Measurements from ENCODE around the gene CDH8. TPM values are rescaled to one million over a fixed set of nuclear protein-coding genes. Genes with fewer than 3 reads are reported as not detected.
"Not testable (repeated sequence)": the region's sequence is repeated elsewhere in the genome, so short reads cannot be mapped to it uniquely, and the experiment has no call there.

The CDH8 gene
- total RNA-seq, 1 experiment from 2014 or later: 11.1 TPM

DNA sequence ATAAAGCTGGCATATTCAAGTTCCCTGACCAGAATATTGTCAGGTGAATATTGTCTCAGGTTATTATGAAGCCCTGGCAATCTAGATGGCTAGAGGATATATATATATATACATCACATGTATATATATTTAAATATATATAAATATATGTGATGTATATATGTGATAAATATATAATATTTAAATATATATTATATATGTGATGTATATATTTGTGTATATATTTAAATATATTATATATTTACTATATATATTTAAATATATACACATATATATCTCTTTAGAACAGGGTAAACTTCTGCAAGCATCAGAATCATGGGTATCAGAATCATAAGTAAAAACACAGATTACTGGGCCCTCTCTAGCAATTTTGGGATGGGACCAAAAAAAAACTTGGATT is 112.6 kb downstream of the CDH8 start:
- 0 out of 2 replicates have a peak, but pooled peaks cover 3% of the 10 kb centered on the region for H3K9me3 Mint-ChIP-seq
- DNase-seq (ENCODE audit: low spot score) (no peak), ATAC-seq (no peak)
- H3K27ac Mint-ChIP-seq: no peak overlapping the region
- peaks cover 14% of the 10 kb centered on the region for H3K4me1 Mint-ChIP-seq
- TF ChIP-seq ZNF219 (CRISPR knock-in tag; IDR thresholded peaks at IDR 0.05; ENCODE audit: borderline replicate concordance): no peak
- TF ChIP-seq HMGA2 (CRISPR knock-in tag; IDR thresholded peaks at IDR 0.05): peak; percentile 91; the same call in 1 of the 2 replicates
- no peaks in the 10 kb centered on the region for H3K27me3 Mint-ChIP-seq (ENCODE audit: low read depth)
- no peak overlapping the region for H3K4me3 Mint-ChIP-seq
- H3K36me3 Mint-ChIP-seq: peaks cover 6% of the 10 kb centered on the region; the same call in 1 of the 2 replicates
- ChIA-PET CTCF (no interaction called here), POLR2A (no interaction called here)

DNA sequence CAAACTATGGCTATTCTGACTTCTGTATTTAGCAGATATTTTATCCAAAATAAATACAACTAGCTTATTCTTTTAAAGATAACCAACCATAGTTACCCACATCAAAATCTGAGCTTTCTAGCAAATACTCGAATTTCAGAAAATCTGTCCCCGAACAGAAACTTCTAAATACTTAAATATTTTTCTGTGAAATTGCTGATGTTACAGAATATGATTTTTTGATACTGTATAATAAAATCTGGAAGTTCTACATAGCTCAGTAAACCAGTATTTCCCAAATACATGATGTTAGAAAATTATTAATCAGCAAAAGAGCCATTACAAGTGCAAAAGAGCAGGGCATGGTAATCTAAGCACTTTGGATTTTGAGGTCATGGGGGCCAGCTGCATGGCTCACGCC is 114.9 kb downstream of the CDH8 start:
- Mint-ChIP-seq H3K36me3 (peaks cover 6% of the 10 kb centered on the region), H3K27me3 (ENCODE audit: low read depth) (no peaks in the 10 kb centered on the region), H3K9me3 (0 out of 2 replicates have a peak, but pooled peaks cover 3% of the 10 kb centered on the region), H3K4me1 (peaks cover 20% of the 10 kb centered on the region), H3K27ac (no peak overlapping the region), H3K4me3 (no peak overlapping the region)
- ChIA-PET CTCF (interaction anchor here (0.6 kb wide), 1 partner anchor 1102 kb away, joined by 3 read pairs; no protein-coding TSS in a partner anchor), POLR2A (interaction anchor here (0.6 kb wide), 1 partner anchor 1453 kb away, joined by 3 read pairs; no protein-coding TSS in a partner anchor)
- DNase-seq (ENCODE audit: low spot score) (no peak), ATAC-seq (no peak)
- TF ChIP-seq, protein P1, sequence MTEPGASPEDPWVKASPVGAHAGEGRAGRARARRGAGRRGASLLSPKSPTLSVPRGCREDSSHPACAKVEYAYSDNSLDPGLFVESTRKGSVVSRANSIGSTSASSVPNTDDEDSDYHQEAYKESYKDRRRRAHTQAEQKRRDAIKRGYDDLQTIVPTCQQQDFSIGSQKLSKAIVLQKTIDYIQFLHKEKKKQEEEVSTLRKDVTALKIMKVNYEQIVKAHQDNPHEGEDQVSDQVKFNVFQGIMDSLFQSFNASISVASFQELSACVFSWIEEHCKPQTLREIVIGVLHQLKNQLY (CRISPR knock-in tag; IDR thresholded peaks at IDR 0.05): no peak
- TF ChIP-seq, protein P2, sequence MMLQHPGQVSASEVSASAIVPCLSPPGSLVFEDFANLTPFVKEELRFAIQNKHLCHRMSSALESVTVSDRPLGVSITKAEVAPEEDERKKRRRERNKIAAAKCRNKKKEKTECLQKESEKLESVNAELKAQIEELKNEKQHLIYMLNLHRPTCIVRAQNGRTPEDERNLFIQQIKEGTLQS (CRISPR knock-in tag; conservative IDR thresholded peaks at IDR 0.05): no peak
- TF ChIP-seq TEAD1 (CRISPR knock-in tag; IDR thresholded peaks at IDR 0.05): no peak
- no peak for TF ChIP-seq GRHL2 (CRISPR knock-in tag; IDR thresholded peaks at IDR 0.05; ENCODE audit: insufficient replicate concordance, severe bottlenecking)
- TF ChIP-seq ZNF232 (CRISPR knock-in tag; IDR thresholded peaks at IDR 0.05): no peak
- TF ChIP-seq ZNF671 (CRISPR knock-in tag; IDR thresholded peaks at IDR 0.05): no peak
- TF ChIP-seq FOXJ3 (CRISPR knock-in tag; IDR thresholded peaks at IDR 0.05; ENCODE audit: borderline replicate concordance): no peak
- TF ChIP-seq, protein P3, sequence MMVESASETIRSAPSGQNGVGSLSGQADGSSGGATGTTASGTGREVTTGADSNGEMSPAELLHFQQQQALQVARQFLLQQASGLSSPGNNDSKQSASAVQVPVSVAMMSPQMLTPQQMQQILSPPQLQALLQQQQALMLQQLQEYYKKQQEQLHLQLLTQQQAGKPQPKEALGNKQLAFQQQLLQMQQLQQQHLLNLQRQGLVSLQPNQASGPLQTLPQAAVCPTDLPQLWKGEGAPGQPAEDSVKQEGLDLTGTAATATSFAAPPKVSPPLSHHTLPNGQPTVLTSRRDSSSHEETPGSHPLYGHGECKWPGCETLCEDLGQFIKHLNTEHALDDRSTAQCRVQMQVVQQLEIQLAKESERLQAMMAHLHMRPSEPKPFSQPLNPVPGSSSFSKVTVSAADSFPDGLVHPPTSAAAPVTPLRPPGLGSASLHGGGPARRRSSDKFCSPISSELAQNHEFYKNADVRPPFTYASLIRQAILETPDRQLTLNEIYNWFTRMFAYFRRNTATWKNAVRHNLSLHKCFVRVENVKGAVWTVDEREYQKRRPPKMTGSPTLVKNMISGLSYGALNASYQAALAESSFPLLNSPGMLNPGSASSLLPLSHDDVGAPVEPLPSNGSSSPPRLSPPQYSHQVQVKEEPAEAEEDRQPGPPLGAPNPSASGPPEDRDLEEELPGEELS (CRISPR knock-in tag; IDR thresholded peaks at IDR 0.05): no peak
- TF ChIP-seq MYBL2 (CRISPR knock-in tag; IDR thresholded peaks at IDR 0.05): no peak
- TF ChIP-seq, protein P4, sequence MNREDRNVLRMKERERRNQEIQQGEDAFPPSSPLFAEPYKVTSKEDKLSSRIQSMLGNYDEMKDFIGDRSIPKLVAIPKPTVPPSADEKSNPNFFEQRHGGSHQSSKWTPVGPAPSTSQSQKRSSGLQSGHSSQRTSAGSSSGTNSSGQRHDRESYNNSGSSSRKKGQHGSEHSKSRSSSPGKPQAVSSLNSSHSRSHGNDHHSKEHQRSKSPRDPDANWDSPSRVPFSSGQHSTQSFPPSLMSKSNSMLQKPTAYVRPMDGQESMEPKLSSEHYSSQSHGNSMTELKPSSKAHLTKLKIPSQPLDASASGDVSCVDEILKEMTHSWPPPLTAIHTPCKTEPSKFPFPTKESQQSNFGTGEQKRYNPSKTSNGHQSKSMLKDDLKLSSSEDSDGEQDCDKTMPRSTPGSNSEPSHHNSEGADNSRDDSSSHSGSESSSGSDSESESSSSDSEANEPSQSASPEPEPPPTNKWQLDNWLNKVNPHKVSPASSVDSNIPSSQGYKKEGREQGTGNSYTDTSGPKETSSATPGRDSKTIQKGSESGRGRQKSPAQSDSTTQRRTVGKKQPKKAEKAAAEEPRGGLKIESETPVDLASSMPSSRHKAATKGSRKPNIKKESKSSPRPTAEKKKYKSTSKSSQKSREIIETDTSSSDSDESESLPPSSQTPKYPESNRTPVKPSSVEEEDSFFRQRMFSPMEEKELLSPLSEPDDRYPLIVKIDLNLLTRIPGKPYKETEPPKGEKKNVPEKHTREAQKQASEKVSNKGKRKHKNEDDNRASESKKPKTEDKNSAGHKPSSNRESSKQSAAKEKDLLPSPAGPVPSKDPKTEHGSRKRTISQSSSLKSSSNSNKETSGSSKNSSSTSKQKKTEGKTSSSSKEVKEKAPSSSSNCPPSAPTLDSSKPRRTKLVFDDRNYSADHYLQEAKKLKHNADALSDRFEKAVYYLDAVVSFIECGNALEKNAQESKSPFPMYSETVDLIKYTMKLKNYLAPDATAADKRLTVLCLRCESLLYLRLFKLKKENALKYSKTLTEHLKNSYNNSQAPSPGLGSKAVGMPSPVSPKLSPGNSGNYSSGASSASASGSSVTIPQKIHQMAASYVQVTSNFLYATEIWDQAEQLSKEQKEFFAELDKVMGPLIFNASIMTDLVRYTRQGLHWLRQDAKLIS (CRISPR knock-in tag; IDR thresholded peaks at IDR 0.05; ENCODE audit: borderline replicate concordance): no peak
- no peak for TF ChIP-seq NFATC4 (CRISPR knock-in tag; IDR thresholded peaks at IDR 0.05)

DNA sequence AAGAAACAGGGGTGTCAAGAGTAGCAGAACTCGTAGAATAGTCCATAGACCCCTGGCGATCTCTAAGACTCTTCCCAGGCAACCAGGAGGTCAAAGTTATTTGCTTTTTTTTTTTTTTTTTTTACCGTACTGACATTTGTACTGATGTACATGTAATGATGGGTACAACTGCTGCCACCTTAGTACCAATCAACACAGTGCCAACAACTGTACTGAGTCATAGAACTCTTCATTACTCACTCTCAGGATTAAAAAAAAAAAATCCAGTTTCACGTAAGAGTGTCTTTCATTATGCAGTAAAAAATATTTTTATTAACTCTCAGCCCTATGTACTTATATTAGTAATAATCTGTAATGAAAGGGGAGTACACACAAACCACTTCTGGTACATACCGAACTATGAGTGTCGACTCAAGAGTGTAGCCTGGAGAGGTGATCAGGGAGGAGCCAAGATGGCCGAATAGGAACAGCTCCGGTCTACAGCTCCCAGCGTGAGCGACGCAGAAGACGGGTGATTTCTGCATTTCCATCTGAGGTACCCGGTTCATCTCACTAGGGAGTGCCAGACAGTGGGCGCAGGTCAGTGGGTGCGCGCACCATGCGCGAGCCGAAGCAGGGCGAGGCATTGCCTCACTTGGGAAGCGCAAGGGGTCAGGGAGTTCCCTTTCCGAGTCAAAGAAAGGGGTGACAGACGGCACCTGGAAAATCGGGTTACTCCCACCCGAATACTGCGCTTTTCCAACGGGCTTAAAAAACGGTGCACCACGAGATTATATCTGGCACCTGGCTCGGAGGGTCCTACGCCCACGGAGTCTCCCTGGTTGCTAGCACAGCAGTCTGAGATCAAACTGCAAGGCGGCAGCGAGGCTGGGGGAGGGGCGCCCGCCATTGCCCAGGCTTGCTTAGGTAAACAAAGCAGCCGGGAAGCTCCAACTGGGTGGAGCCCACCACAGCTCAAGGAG is 118.1 kb downstream of the CDH8 start:
- H3K9me3 Mint-ChIP-seq; H3K27me3 Mint-ChIP-seq (ENCODE audit: low read depth); DNase-seq (ENCODE audit: low spot score); POLR2A ChIA-PET; CTCF ChIA-PET; H3K36me3 Mint-ChIP-seq: not testable (repeated sequence)
- Mint-ChIP-seq H3K27ac (peak overlapping the region; percentile 56; the same call in 1 of the 2 replicates), H3K4me1 (peaks cover 22% of the 10 kb centered on the region), H3K4me3 (peak overlapping the region; percentile 73)
- peak; percentile 59 for ATAC-seq
